Activated T-helper 1 cell treated with Interleukin-2 at 50 U/mL for 16 hours (primary cell): ENCODE data around the gene TTLL13.

Experiments used
- DNase-seq: peaks from one replicate; pipeline ENCODE4 v3.0.0-alpha.2; 2020; ENCODE audit warnings: low read depth

Gene TTLL13

GRCh38 chr15:90214553-90215196 lies 34.7 kb upstream of the TTLL13 start:
- no peak for DNase-seq

GRCh38 chr15:90217671-90218394 lies 31.5 kb upstream of the TTLL13 start:
- no peak for DNase-seq

- peak; percentile 26 for DNase-seq
Observed at GRCh38 chr15:90219421-90220141, 29.8 kb upstream of the TTLL13 start.

GRCh38 chr15:90221246-90221900 lies 28.0 kb upstream of the TTLL13 start:
- no peak for DNase-seq

GRCh38 chr15:90222547-90222946 lies 26.8 kb upstream of the TTLL13 start:
- no peak for DNase-seq

GRCh38 chr15:90223441-90224165 lies 25.8 kb upstream of the TTLL13 start:
- DNase-seq = no peak

GRCh38 chr15:90225047-90225446 lies 24.3 kb upstream of the TTLL13 start:
- DNase-seq = no peak

GRCh38 chr15:90225504-90226234 lies 23.7 kb upstream of the TTLL13 start:
- DNase-seq = no peak

- no peak for DNase-seq
Observed at GRCh38 chr15:90227336-90227735, 22.0 kb upstream of the TTLL13 start.

GRCh38 chr15:90227816-90228772 lies 21.3 kb upstream of the TTLL13 start:
- DNase-seq = no peak

- DNase-seq = no peak
Observed at GRCh38 chr15:90228960-90229359, 20.4 kb upstream of the TTLL13 start.

- no peak for DNase-seq
Observed at GRCh38 chr15:90230071-90230494, 19.3 kb upstream of the TTLL13 start.

GRCh38 chr15:90230610-90231009 lies 18.7 kb upstream of the TTLL13 start:
- DNase-seq = no peak

- peak; percentile 68 for DNase-seq
Observed at GRCh38 chr15:90231028-90232017, 18.0 kb upstream of the TTLL13 start.

- DNase-seq = no peak
Observed at GRCh38 chr15:90232196-90232595, 17.2 kb upstream of the TTLL13 start.

- DNase-seq = no peak
Observed at GRCh38 chr15:90232941-90233386, 16.4 kb upstream of the TTLL13 start.

- peak; percentile 38 for DNase-seq
Observed at GRCh38 chr15:90233387-90234095, 15.8 kb upstream of the TTLL13 start, which contains the start of gene CIB1. Gene CIB1, minus strand, starts transcription at chr15:90233941. Its CDS starts 56 bp downstream, at chr15:90233885.
